H1 (cell line): ENCODE measurements around the gene TTC22.

Experiments
- CHD2 ChIP-seq: IDR thresholded peaks from 2 replicates; pipeline ENCODE4 v1.6.1; 2012; ENCODE audit warnings: low read length, improper control_type of control experiment
- EP300 ChIP-seq, 2 experiments: IDR thresholded peaks; 1 replicate in 1 of 2; 2 replicates in 1 of 2; pipeline ENCODE4 v1.6.1; 2011 to 2012; ENCODE audit warnings: low read depth in 2 of 2, low read length in 2 of 2, mild to moderate bottlenecking in 2 of 2, borderline replicate concordance in 1 of 2, inconsistent platforms in 1 of 2, moderate library complexity in 1 of 2
- GABPA ChIP-seq: IDR thresholded peaks from 2 replicates; pipeline ENCODE4 v1.6.1; 2011; ENCODE audit warnings: mild to moderate bottlenecking, low read length, moderate library complexity, borderline replicate concordance; ENCODE audit not compliant: insufficient read depth
- POLR2A ChIP-seq, 2 experiments: IDR thresholded peaks; 1 replicate in 1 of 2; 2 replicates in 1 of 2; pipeline ENCODE4 v1.6.1; 2011; ENCODE audit warnings: low read depth in 2 of 2, low read length in 2 of 2, mild to moderate bottlenecking in 2 of 2; ENCODE audit errors: control extremely low read depth in 1 of 2
- SIN3A ChIP-seq, 2 experiments: IDR thresholded peaks in 1 of 2; conservative IDR thresholded peaks in 1 of 2; 2 replicates each; pipeline ENCODE4 v1.6.1; 2011 to 2012; ENCODE audit warnings: low read length in 2 of 2, improper control_type of control experiment in 1 of 2, low read depth in 1 of 2, mild to moderate bottlenecking in 1 of 2
- TF ChIP-seq, protein P1 (sequence below), 3 experiments: IDR thresholded peaks; 1 replicate in 2 of 3; 2 replicates in 1 of 3; pipeline versions ENCODE4 v1.5.1 to v1.6.1; 2011; ENCODE audit warnings: low read length in 3 of 3, mild to moderate bottlenecking in 3 of 3, inconsistent platforms in 2 of 3, low read depth in 1 of 3, moderate library complexity in 1 of 3; ENCODE audit not compliant: insufficient read depth in 1 of 3; ENCODE audit errors: control extremely low read depth in 1 of 3

DNA sequence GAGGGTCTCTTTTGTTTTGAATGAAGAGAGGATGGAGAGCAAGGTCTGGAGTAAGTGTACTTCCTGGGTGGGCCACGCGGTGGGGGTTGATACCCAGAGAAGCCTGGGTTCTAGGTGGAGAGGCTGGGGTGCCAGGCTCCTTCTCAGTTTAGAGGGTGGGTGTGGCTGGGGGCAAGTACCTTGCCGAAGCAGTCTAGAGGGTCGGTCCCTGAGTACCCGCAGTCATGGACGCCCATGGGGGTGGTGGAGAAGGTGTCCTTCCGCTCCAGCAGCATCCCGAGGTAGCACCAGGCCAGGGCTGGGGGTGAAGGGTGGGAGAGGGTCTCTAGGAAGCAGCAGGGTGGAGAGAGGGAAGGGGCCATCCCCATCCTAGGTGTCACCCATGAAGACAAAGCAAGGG is 14.3 kb downstream of the TTC22 start:
- no peak for TF ChIP-seq POLR2A (IDR thresholded peaks at IDR 0.05; ENCODE audit: control extremely low read depth in 1 of 2, low read depth in 2 of 2, low read length in 2 of 2)
- TF ChIP-seq, protein P1, sequence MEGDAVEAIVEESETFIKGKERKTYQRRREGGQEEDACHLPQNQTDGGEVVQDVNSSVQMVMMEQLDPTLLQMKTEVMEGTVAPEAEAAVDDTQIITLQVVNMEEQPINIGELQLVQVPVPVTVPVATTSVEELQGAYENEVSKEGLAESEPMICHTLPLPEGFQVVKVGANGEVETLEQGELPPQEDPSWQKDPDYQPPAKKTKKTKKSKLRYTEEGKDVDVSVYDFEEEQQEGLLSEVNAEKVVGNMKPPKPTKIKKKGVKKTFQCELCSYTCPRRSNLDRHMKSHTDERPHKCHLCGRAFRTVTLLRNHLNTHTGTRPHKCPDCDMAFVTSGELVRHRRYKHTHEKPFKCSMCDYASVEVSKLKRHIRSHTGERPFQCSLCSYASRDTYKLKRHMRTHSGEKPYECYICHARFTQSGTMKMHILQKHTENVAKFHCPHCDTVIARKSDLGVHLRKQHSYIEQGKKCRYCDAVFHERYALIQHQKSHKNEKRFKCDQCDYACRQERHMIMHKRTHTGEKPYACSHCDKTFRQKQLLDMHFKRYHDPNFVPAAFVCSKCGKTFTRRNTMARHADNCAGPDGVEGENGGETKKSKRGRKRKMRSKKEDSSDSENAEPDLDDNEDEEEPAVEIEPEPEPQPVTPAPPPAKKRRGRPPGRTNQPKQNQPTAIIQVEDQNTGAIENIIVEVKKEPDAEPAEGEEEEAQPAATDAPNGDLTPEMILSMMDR (IDR thresholded peaks at IDR 0.05; ENCODE audit: control extremely low read depth in 1 of 3, insufficient read depth in 1 of 3, low read depth in 1 of 3, low read length in 3 of 3), result no peak
- no peak for TF ChIP-seq SIN3A (conservative IDR thresholded peaks at IDR 0.05 in 1 of 2, IDR thresholded peaks at IDR 0.05 in 1 of 2; ENCODE audit: low read depth in 1 of 2, low read length in 2 of 2)
- no peak for TF ChIP-seq CHD2
- no peak for TF ChIP-seq EP300 (IDR thresholded peaks at IDR 0.05; ENCODE audit: borderline replicate concordance in 1 of 2, low read depth in 2 of 2, low read length in 2 of 2)
- no peak for TF ChIP-seq GABPA
